Immature natural killer cell (primary cell): Measurements from ENCODE around the gene ZP2. TPM values are rescaled to one million over a fixed set of nuclear protein-coding genes. Genes with fewer than 3 reads are reported as not detected.

Experiments
- DNase-seq, 3 donors: peaks; one replicate each; pipeline ENCODE4 v3.0.0; 2022; ENCODE audit warnings: mixed read lengths in 1 of 3
- H3K27ac Mint-ChIP-seq, 6 donors: one replicate each; pipeline ENCODE4 v1.8.0; 2020; ENCODE audit warnings: mixed read lengths in 6 of 6, mild to moderate bottlenecking in 5 of 6, inconsistent platforms in 4 of 6, moderate library complexity in 3 of 6
- H3K27me3 Mint-ChIP-seq, 3 donors: one replicate each; pipeline ENCODE4 v1.8.0; 2020 to 2021; ENCODE audit warnings: low read depth in 3 of 3, mild to moderate bottlenecking in 3 of 3, mixed read lengths in 3 of 3, moderate library complexity in 3 of 3, inconsistent platforms in 1 of 3
- H3K36me3 Mint-ChIP-seq, 3 donors: one replicate each; pipeline ENCODE4 v1.8.0; 2020; ENCODE audit warnings: mixed read lengths in 3 of 3, inconsistent platforms in 2 of 3, mild to moderate bottlenecking in 2 of 3
- H3K4me1 Mint-ChIP-seq, 2 donors: one replicate each; pipeline ENCODE4 v1.8.0; 2020; ENCODE audit warnings: inconsistent platforms in 2 of 2, mild to moderate bottlenecking in 2 of 2, mixed read lengths in 2 of 2, moderate library complexity in 1 of 2
- H3K4me3 Mint-ChIP-seq, 5 donors: one replicate each; pipeline ENCODE4 v1.8.0; 2020; ENCODE audit warnings: mild to moderate bottlenecking in 5 of 5, mixed read lengths in 5 of 5, inconsistent platforms in 3 of 5, moderate library complexity in 3 of 5
- H3K9me3 Mint-ChIP-seq, 6 donors: one replicate each; pipeline ENCODE4 v1.8.0; 2020; ENCODE audit warnings: mild to moderate bottlenecking in 6 of 6, mixed read lengths in 6 of 6, inconsistent platforms in 4 of 6, moderate library complexity in 3 of 6
- polyA plus RNA-seq, 3 donors: library from polyadenylated mRNA; unstranded; fragments of 300-500 nt; fragmentation: Illumina TruSeq; gene quantifications; one replicate each; pipeline ENCODE4 v1.2.3, GENCODE V29; 2021

ZP2 gene
- polyA plus RNA-seq, 3 donors from 2014 or later, result not detected

GRCh38 chr16:21228361-21228872, 17.0 kb upstream of the ZP2 start:
- Mint-ChIP-seq H3K27ac (no peak overlapping the region), H3K4me1 (no peaks in the 10 kb centered on the region), H3K4me3 (no peak overlapping the region), H3K27me3 (peaks cover 7 to 18% (median 10%) of the 10 kb centered on the region in 3 donors), H3K9me3 (no peaks in the 10 kb centered on the region), H3K36me3 (no peaks in the 10 kb centered on the region)
- no peak for DNase-seq

- no peak for DNase-seq
- Mint-ChIP-seq H3K9me3 (no peaks in the 10 kb centered on the region), H3K27ac (no peak overlapping the region), H3K36me3 (no peaks in the 10 kb centered on the region), H3K4me1 (no peaks in the 10 kb centered on the region), H3K4me3 (no peak overlapping the region), H3K27me3 (peaks cover 7 to 21% (median 9%) of the 10 kb centered on the region in 3 donors)
Measured at GRCh38 chr16:21227866-21228265, 16.5 kb upstream of the ZP2 start.

- no peak for DNase-seq
- Mint-ChIP-seq H3K9me3 (no peaks in the 10 kb centered on the region), H3K4me1 (no peaks in the 10 kb centered on the region), H3K27me3 (peaks cover 7 to 25% (median 10%) of the 10 kb centered on the region in 3 donors), H3K36me3 (no peaks in the 10 kb centered on the region), H3K4me3 (no peak overlapping the region), H3K27ac (no peak overlapping the region)
Measured at GRCh38 chr16:21226749-21227148, 15.4 kb upstream of the ZP2 start.

GRCh38 chr16:21224800-21225199, 13.4 kb upstream of the ZP2 start:
- Mint-ChIP-seq H3K9me3 (no peaks in the 10 kb centered on the region), H3K27me3 (peaks cover 3 to 25% (median 13%) of the 10 kb centered on the region in 3 donors), H3K4me3 (no peak overlapping the region), H3K4me1 (no peaks in the 10 kb centered on the region), H3K27ac (no peak overlapping the region), H3K36me3 (no peaks in the 10 kb centered on the region)
- DNase-seq, result no peak

GRCh38 chr16:21223787-21224186, 12.4 kb upstream of the ZP2 start:
- H3K36me3 Mint-ChIP-seq, result no peaks in the 10 kb centered on the region
- H3K27me3 Mint-ChIP-seq, result peaks cover 3 to 26% (median 13%) of the 10 kb centered on the region in 3 donors
- H3K4me1 Mint-ChIP-seq, result no peaks in the 10 kb centered on the region
- H3K4me3 Mint-ChIP-seq, result no peak overlapping the region
- no peaks in the 10 kb centered on the region for H3K9me3 Mint-ChIP-seq
- DNase-seq, result no peak
- no peak overlapping the region for H3K27ac Mint-ChIP-seq

- peaks cover 3 to 25% (median 13%) of the 10 kb centered on the region in 3 donors for H3K27me3 Mint-ChIP-seq
- H3K4me3 Mint-ChIP-seq, result no peak overlapping the region
- DNase-seq, result no peak
- no peak overlapping the region for H3K27ac Mint-ChIP-seq
- no peaks in the 10 kb centered on the region for H3K9me3 Mint-ChIP-seq
- H3K36me3 Mint-ChIP-seq, result no peaks in the 10 kb centered on the region
- H3K4me1 Mint-ChIP-seq, result no peaks in the 10 kb centered on the region
Measured at GRCh38 chr16:21222495-21223337, 11.3 kb upstream of the ZP2 start.

- no peaks in the 10 kb centered on the region for H3K4me1 Mint-ChIP-seq
Measured at GRCh38 chr16:21219551-21219950, 8.2 kb upstream of the ZP2 start.

GRCh38 chr16:21218153-21218552, 6.8 kb upstream of the ZP2 start:
- DNase-seq, result no peak
- Mint-ChIP-seq H3K27ac (no peak overlapping the region), H3K27me3 (peaks cover 5 to 26% (median 12%) of the 10 kb centered on the region in 3 donors), H3K4me3 (no peak overlapping the region), H3K9me3 (no peaks in the 10 kb centered on the region), H3K36me3 (no peaks in the 10 kb centered on the region), H3K4me1 (no peaks in the 10 kb centered on the region)

More at GRCh38 chr16:21219551-21219950, 8.2 kb upstream of the ZP2 start:
- Mint-ChIP-seq H3K36me3 (no peaks in the 10 kb centered on the region), H3K27me3 (peaks cover 3 to 28% (median 12%) of the 10 kb centered on the region in 3 donors), H3K4me3 (no peak overlapping the region), H3K27ac (no peak overlapping the region), H3K9me3 (no peaks in the 10 kb centered on the region)
- DNase-seq, result no peak

GRCh38 chr16:21217121-21217520, 5.7 kb upstream of the ZP2 start:
- no peak overlapping the region for H3K4me3 Mint-ChIP-seq
- no peaks in the 10 kb centered on the region for H3K9me3 Mint-ChIP-seq
- H3K27me3 Mint-ChIP-seq, result peaks cover 5 to 21% (median 9%) of the 10 kb centered on the region in 3 donors
- no peak for DNase-seq
- H3K4me1 Mint-ChIP-seq, result no peaks in the 10 kb centered on the region
- H3K36me3 Mint-ChIP-seq, result no peaks in the 10 kb centered on the region
- no peak overlapping the region for H3K27ac Mint-ChIP-seq

- Mint-ChIP-seq H3K36me3 (no peaks in the 10 kb centered on the region), H3K9me3 (no peaks in the 10 kb centered on the region), H3K27ac (no peak overlapping the region), H3K4me3 (no peak overlapping the region), H3K27me3 (peaks cover 2 to 11% (median 10%) of the 10 kb centered on the region in 3 donors), H3K4me1 (no peaks in the 10 kb centered on the region)
- no peak for DNase-seq
Measured at GRCh38 chr16:21214086-21214485, 2.7 kb upstream of the ZP2 start.

- Mint-ChIP-seq H3K27me3 (peaks cover 2 to 7% (median 3%) of the 10 kb centered on the region in 3 donors), H3K36me3 (no peaks in the 10 kb centered on the region), H3K4me3 (no peak overlapping the region), H3K4me1 (no peaks in the 10 kb centered on the region), H3K27ac (no peak overlapping the region), H3K9me3 (no peaks in the 10 kb centered on the region)
- DNase-seq, result no peak
Measured at GRCh38 chr16:21208446-21209230, 2.7 kb downstream of the ZP2 start.

- H3K27ac Mint-ChIP-seq, result no peak overlapping the region
- H3K4me1 Mint-ChIP-seq, result no peaks in the 10 kb centered on the region
- H3K4me3 Mint-ChIP-seq, result no peak overlapping the region
- H3K27me3 Mint-ChIP-seq, result peaks cover 0 to 6% (median 3%) of the 10 kb centered on the region in 3 donors
- no peaks in the 10 kb centered on the region for H3K36me3 Mint-ChIP-seq
- no peaks in the 10 kb centered on the region for H3K9me3 Mint-ChIP-seq
- no peak for DNase-seq
Measured at GRCh38 chr16:21206550-21206949, 4.8 kb downstream of the ZP2 start.

- Mint-ChIP-seq H3K4me3 (no peak overlapping the region), H3K36me3 (no peaks in the 10 kb centered on the region), H3K27ac (no peak overlapping the region), H3K9me3 (no peaks in the 10 kb centered on the region), H3K27me3 (peaks cover 0 to 3% (median 2%) of the 10 kb centered on the region in 3 donors), H3K4me1 (no peaks in the 10 kb centered on the region)
- DNase-seq, result no peak
Measured at GRCh38 chr16:21205303-21205702, 6.1 kb downstream of the ZP2 start.

- Mint-ChIP-seq H3K36me3 (no peaks in the 10 kb centered on the region), H3K27ac (no peak overlapping the region), H3K9me3 (no peaks in the 10 kb centered on the region), H3K4me1 (no peaks in the 10 kb centered on the region), H3K27me3 (peaks cover 0 to 2% (median 0%) of the 10 kb centered on the region in 3 donors), H3K4me3 (no peak overlapping the region)
- DNase-seq, result no peak
Measured at GRCh38 chr16:21203155-21203797, 8.1 kb downstream of the ZP2 start.
